NCI-H69 (cell line): ENCODE measurements around the gene FFAR2.
"Not testable (repeated sequence)": the region's sequence is repeated elsewhere in the genome, so short reads cannot be mapped to it uniquely, and the experiment has no call there.

Source experiments
- DNase-seq: peaks from one replicate; lab custom pipeline; 2025; lab: John Stamatoyannopoulos, UW

FFAR2 gene

GRCh38 chr19:35447606-35448469 lies at the start of gene FFAR2:
TSS of gene FFAR2 (plus strand) at chr19:35448257. CDS start at chr19:35449715, 1,458 bp downstream.
- DNase-seq: no peak

GRCh38 chr19:35398570-35398969 lies 49.5 kb upstream of the FFAR2 start:
- DNase-seq: no peak

GRCh38 chr19:35399231-35399630 lies 48.8 kb upstream of the FFAR2 start:
- DNase-seq: no peak

- no peak for DNase-seq
These were observed 47.9 kb upstream of the FFAR2 start for GRCh38 chr19:35399948-35400772.

GRCh38 chr19:35400773-35401100 lies 47.3 kb upstream of the FFAR2 start:
- no peak for DNase-seq

- not testable (repeated sequence) for DNase-seq
These were observed 46.6 kb upstream of the FFAR2 start for GRCh38 chr19:35401416-35401815.

GRCh38 chr19:35403116-35403760 lies 44.8 kb upstream of the FFAR2 start:
- DNase-seq: no peak

- no peak for DNase-seq
These were observed 43.0 kb upstream of the FFAR2 start for GRCh38 chr19:35404879-35405622.

- no peak for DNase-seq
These were observed 40.4 kb upstream of the FFAR2 start for GRCh38 chr19:35407619-35408018.

- DNase-seq: no peak
These were observed 39.5 kb upstream of the FFAR2 start for GRCh38 chr19:35408284-35409171.

- no peak for DNase-seq
These were observed 38.9 kb upstream of the FFAR2 start for GRCh38 chr19:35409191-35409590.

- no peak for DNase-seq
These were observed 37.6 kb upstream of the FFAR2 start for GRCh38 chr19:35410487-35410886.

- DNase-seq: no peak
These were observed 33.6 kb upstream of the FFAR2 start for GRCh38 chr19:35414442-35414841.

- DNase-seq: no peak
These were observed 31.7 kb upstream of the FFAR2 start for GRCh38 chr19:35416331-35416730.

GRCh38 chr19:35417278-35417677 lies 30.8 kb upstream of the FFAR2 start:
- DNase-seq: no peak

GRCh38 chr19:35417713-35418534 lies 30.1 kb upstream of the FFAR2 start:
- no peak for DNase-seq

- no peak for DNase-seq
These were observed 29.0 kb upstream of the FFAR2 start for GRCh38 chr19:35419046-35419445.

- no peak for DNase-seq
These were observed 28.3 kb upstream of the FFAR2 start for GRCh38 chr19:35419805-35420204.

GRCh38 chr19:35421362-35421761 lies 26.7 kb upstream of the FFAR2 start:
- DNase-seq: no peak

GRCh38 chr19:35423406-35423805 lies 24.7 kb upstream of the FFAR2 start:
- DNase-seq: not testable (repeated sequence)
